Measurements from ENCODE around the gene RFX1.

RFX1 gene

GRCh38 chr19:13930402-13930801 is 75.7 kb downstream of the RFX1 start:
- no peak for TF ChIP-seq POLR2AphosphoS5 (IDR thresholded peaks at IDR 0.05; ENCODE audit: low read depth, low read length)
- no peak for TF ChIP-seq REST (IDR thresholded peaks at IDR 0.05; ENCODE audit: insufficient read depth in 1 of 2, low read depth in 2 of 2, low read length in 2 of 2)
- TF ChIP-seq FOXP2 (optimal IDR thresholded peaks at IDR 0.05; ENCODE audit: borderline replicate concordance, extremely low read depth, extremely low read length, insufficient read depth), result no peak
- no peak for TF ChIP-seq SIN3A (IDR thresholded peaks at IDR 0.05; ENCODE audit: borderline replicate concordance, insufficient read depth, low read length)
- TF ChIP-seq TAF1 (IDR thresholded peaks at IDR 0.05; ENCODE audit: borderline replicate concordance, insufficient read depth, low read length), result no peak

- no peak for TF ChIP-seq REST (IDR thresholded peaks at IDR 0.05; ENCODE audit: insufficient read depth in 1 of 2, low read depth in 2 of 2, low read length in 2 of 2)
Observed at GRCh38 chr19:13929956-13930355, 76.2 kb downstream of the RFX1 start.

- TF ChIP-seq POLR2AphosphoS5 (IDR thresholded peaks at IDR 0.05; ENCODE audit: low read depth, low read length), result no peak
- TF ChIP-seq SIN3A (IDR thresholded peaks at IDR 0.05; ENCODE audit: borderline replicate concordance, insufficient read depth, low read length), result no peak
- no peak for TF ChIP-seq TAF1 (IDR thresholded peaks at IDR 0.05; ENCODE audit: borderline replicate concordance, insufficient read depth, low read length)
- TF ChIP-seq FOXP2 (optimal IDR thresholded peaks at IDR 0.05; ENCODE audit: borderline replicate concordance, extremely low read depth, extremely low read length, insufficient read depth), result no peak
- TF ChIP-seq REST (IDR thresholded peaks at IDR 0.05; ENCODE audit: insufficient read depth in 1 of 2, low read depth in 2 of 2, low read length in 2 of 2), result no peak
Observed at GRCh38 chr19:13929340-13929739, 76.8 kb downstream of the RFX1 start.

- TF ChIP-seq SIN3A (IDR thresholded peaks at IDR 0.05; ENCODE audit: borderline replicate concordance, insufficient read depth, low read length), result no peak
- TF ChIP-seq FOXP2 (optimal IDR thresholded peaks at IDR 0.05; ENCODE audit: borderline replicate concordance, extremely low read depth, extremely low read length, insufficient read depth), result no peak
- no peak for TF ChIP-seq TAF1 (IDR thresholded peaks at IDR 0.05; ENCODE audit: borderline replicate concordance, insufficient read depth, low read length)
- no peak for TF ChIP-seq REST (IDR thresholded peaks at IDR 0.05; ENCODE audit: insufficient read depth in 1 of 2, low read depth in 2 of 2, low read length in 2 of 2)
- no peak for TF ChIP-seq POLR2AphosphoS5 (IDR thresholded peaks at IDR 0.05; ENCODE audit: low read depth, low read length)
Observed at GRCh38 chr19:13926715-13927114, 79.4 kb downstream of the RFX1 start.

- TF ChIP-seq REST (IDR thresholded peaks at IDR 0.05; ENCODE audit: insufficient read depth in 1 of 2, low read depth in 2 of 2, low read length in 2 of 2) (no peak), POLR2AphosphoS5 (IDR thresholded peaks at IDR 0.05; ENCODE audit: low read depth, low read length) (no peak), FOXP2 (optimal IDR thresholded peaks at IDR 0.05; ENCODE audit: borderline replicate concordance, extremely low read depth, extremely low read length, insufficient read depth) (no peak), TAF1 (IDR thresholded peaks at IDR 0.05; ENCODE audit: borderline replicate concordance, insufficient read depth, low read length) (no peak), SIN3A (IDR thresholded peaks at IDR 0.05; ENCODE audit: borderline replicate concordance, insufficient read depth, low read length) (no peak)
Observed at GRCh38 chr19:13926010-13926409, 80.1 kb downstream of the RFX1 start.

Measured in PFSK-1 (cell line).